GM18520 (cell line): ENCODE results near the gene C2orf81.

ENCODE experiments used
- ATAC-seq: cut with Tn5 transposase; IDR thresholded peaks from one replicate; pipeline ENCODE4 v1.9.1; 2021; ENCODE audit not compliant: unreplicated experiment

C2orf81 gene

DNA sequence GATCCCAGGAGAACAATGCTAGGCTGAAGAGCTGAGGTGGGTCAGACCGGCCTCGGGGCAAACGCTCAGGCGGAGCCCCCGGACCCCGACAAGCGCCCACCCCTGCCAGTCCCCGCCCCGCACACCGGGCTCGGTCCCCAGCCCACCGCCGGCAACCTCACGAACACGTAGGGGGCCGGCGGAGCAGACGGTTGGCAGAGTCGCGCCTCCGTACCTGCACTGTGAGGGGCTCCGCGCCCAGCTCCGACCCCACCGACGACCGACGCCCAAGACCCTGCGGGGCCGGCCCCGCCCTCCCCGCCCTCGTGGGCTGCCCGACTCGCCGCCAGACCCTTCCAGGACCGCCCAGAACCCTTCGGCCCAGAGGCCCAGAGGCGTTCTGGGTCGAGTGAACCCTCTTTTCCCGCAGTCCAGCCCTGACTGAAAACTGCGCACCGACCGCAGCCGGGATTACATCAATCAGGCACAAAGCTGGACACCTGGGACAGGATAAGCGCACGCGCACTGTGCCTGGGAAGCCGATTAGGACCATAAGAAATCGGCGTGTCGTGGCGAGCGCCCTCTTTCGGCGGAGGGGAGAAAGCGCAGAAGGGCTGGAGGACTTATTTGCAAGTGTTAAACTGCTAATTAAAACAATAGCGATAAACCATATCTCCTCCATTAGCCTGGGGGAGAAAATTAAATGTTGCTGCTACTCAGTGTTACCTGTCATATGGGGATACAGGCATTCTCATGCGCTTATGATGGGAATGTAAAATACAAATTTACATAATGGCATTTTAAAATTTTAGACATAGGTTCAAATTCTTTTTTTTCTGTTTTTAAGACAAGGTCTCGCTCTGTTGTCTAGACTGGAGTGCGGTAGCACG is 29.6 kb downstream of the C2orf81 start:
- peak; percentile 70 for ATAC-seq

- ATAC-seq, result no peak
Observed at GRCh38 chr2:74391209-74391579, 30.2 kb downstream of the C2orf81 start.

GRCh38 chr2:74390606-74391005 is 30.8 kb downstream of the C2orf81 start:
- no peak for ATAC-seq

DNA sequence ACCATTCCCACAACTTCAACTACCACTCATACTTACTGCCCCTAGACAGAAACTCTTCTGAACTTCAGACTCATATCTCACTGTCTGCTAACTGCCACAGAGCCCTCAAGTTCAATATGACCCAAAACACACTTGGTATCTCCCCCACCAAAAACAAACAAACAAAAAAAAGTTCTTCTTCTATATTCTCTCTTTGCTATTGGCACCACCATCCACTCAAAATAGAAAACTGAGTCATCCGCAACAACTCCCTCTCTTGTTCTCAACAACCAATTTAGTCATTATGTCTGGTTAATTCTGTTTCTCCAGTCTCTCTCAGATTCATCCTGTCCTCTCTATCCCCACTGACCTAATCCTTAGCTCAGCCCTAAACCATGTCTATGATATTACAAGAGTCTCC is 34.1 kb downstream of the C2orf81 start:
- ATAC-seq, result no peak

- no peak for ATAC-seq
Observed at GRCh38 chr2:74385396-74385795, 36.0 kb downstream of the C2orf81 start.

DNA sequence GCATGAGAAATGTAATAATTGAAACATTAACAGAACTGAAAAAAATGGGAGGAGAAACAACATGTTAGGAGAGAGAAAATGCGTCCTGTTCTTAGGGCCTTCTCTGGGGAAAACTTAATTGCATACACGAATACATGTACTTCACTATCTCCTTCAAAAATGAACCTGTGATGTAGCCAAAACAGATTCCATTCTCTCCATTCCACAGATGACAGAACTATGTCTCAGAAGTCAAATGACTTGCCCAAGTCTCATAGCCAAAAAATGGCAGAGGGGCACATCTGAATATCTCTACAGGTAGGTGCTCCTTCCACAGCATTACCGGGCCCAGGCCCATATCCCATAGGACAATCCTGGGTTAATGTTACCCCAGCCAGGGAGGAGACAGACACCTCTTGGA is 37.4 kb downstream of the C2orf81 start:
- no peak for ATAC-seq

DNA sequence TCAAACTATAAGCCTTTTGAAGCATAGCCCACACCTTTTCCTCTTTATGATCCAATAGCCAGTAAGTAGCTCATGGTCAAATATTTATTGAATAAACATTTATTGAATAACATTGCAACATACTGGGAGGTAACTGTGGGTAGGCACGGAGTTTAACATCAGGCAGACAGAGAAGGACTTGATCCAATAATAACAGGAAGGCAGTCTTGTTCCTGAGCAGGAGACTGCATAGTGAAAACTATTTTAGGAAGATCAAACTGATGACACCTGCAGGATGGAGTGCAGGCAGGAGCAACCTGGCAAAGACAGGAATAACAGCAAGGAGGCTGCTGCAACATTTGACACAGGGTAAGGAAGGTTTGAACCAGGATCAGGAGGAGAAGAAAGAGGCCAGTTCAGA is 38.2 kb downstream of the C2orf81 start:
- no peak for ATAC-seq

GRCh38 chr2:74381751-74382150 is 39.7 kb downstream of the C2orf81 start:
- ATAC-seq, result no peak

- no peak for ATAC-seq
Observed at GRCh38 chr2:74379851-74380789, 41.3 kb downstream of the C2orf81 start, which contains the start of gene DCTN1. DCTN1 (minus strand) TSS chr2:74380311; CDS start chr2:74380037, 274 bp downstream.

GRCh38 chr2:74378007-74378406 is 43.4 kb downstream of the C2orf81 start:
- ATAC-seq, result no peak

DNA sequence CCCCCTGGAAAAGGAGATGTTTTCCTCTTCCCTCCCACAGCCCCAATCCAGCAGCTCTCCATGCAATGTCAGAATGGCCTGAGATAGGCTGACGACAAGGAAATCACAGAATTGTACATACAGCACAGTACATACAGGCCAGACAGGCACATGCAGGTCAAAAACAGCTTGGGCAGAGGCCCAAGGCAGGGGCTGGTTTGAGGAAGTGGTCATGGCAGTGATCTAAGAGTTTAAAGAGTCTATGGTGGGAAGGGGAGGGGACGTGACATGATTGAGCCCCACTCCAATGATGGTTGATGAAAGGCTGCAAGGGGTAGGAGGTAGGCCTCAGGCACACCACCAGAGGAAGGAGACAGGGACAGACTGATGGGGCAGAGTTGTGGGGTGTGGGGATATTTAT is 45.6 kb downstream of the C2orf81 start:
- no peak for ATAC-seq

DNA sequence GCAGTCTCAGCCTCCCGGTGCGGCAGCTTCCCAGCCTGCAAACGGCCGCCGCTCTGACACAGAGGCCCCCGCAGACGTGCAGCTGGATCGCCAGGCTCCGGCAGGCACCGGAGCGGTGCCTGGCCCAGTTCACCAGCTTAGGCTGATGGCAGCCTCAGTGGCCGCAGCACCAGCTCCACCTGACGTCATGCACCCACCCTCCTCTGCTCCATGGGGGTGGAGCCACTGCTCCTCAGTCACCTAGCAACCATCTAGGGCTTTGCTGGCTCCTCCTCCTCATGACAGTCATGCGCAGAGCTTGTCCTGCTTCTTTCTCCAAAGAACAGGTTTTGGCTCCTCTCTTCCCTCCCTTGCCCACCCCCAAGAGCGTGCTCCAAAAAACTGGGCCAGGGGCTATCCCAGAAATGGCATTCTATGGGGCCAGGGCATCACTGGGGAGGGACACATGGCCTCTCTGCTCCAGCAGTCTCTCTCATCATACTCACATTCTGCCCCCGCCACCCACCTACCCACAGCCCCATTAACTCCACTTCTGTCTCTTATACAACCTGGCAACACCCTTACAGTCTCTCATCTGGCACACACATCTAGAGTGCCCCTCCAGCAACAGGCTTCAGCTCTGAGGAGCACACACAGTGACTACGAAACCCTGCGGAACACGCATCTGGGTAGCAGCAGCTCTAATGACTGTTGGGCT is 46.8 kb downstream of the C2orf81 start:
- ATAC-seq, result no peak

- ATAC-seq, result no peak
Observed at GRCh38 chr2:74373985-74374384, 47.4 kb downstream of the C2orf81 start.

GRCh38 chr2:74373221-74373676 is 48.2 kb downstream of the C2orf81 start:
- ATAC-seq, result no peak

DNA sequence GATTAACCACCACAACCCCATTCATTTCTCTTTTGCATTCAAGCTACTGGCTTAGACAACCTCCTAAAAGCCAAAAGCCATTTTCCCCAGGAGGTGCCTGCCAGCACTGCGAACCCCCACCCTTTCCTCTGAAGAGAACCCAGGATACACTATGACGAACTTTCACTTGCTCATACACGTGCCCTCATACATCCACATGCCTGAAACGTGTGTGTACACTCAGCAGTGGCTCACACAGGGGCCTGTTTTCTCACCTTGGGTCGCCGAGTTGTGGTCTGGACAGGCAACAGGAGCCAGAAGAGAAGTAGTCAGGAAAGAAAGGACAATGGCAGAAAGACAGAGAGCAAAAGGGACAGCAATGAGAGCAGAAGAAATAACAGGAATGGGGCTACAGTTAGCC is 48.7 kb downstream of the C2orf81 start:
- no peak for ATAC-seq

DNA sequence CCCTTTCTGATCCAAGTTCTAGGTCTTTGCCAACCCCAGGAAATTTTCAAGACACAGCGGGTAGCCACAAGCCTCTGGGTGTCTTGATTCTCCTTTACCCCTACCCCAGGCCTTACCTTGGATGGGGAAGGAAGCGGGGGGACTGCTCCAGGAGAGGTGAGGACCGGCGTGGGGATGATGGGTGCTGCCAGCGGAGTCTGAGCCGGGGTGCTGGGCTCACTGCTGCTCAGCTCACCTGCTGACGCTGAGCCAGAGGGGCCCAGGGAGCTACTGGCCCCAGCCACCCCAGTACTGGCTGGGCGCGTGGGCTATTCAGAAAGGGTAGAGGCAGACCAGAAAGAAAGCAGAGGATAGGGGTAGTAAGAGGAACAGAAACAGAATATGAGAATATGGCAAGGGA is 50.0 kb downstream of the C2orf81 start:
- ATAC-seq, result no peak

- ATAC-seq, result no peak
Observed at GRCh38 chr2:74369976-74370375, 51.4 kb downstream of the C2orf81 start.

- no peak for ATAC-seq
Observed at GRCh38 chr2:74368499-74368898, 52.9 kb downstream of the C2orf81 start.

- ATAC-seq, result no peak
Observed at GRCh38 chr2:74367789-74368188, 53.6 kb downstream of the C2orf81 start.

DNA sequence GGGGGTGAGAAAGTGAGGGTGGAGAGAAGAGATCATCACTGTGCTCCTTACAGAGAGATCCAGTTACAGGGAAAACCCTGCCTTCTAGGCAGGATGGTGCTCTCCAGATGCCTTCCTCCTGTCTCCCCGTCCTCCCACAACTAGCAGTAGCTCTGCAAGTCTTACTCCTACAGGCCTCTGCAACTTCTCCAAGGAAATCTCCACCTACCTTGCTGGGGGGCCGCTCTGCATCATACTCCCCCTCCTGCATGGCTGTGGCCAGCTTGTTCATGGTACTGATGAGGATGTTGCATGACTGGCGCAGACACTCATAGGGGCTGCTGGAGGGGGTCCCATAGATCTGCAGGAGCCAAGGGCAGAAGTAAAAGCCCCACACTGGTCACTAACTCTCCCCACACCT is 55.4 kb downstream of the C2orf81 start:
- ATAC-seq, result no peak
